Daoy (cell line): ENCODE results near the gene LDLRAD1. TPM values are rescaled to one million over a fixed set of nuclear protein-coding genes. Genes with fewer than 3 reads are reported as not detected.
"Not testable (repeated sequence)": the region's sequence is repeated elsewhere in the genome, so short reads cannot be mapped to it uniquely, and the experiment has no call there.

Experiments
- DNase-seq: peaks from one replicate; pipeline ENCODE4 v3.0.0-alpha.2; 2015; ENCODE audit warnings: low read depth
- total RNA-seq: library from RNA; depleted of rRNA; stranded (reverse); fragments of >200 nt; shearing (Covaris generic); gene quantifications from 2 replicates; pipeline ENCODE4 v1.2.3, GENCODE V29; 2014; rRNA removed

LDLRAD1 gene
- total RNA-seq = not detected in 2 replicates

DNA sequence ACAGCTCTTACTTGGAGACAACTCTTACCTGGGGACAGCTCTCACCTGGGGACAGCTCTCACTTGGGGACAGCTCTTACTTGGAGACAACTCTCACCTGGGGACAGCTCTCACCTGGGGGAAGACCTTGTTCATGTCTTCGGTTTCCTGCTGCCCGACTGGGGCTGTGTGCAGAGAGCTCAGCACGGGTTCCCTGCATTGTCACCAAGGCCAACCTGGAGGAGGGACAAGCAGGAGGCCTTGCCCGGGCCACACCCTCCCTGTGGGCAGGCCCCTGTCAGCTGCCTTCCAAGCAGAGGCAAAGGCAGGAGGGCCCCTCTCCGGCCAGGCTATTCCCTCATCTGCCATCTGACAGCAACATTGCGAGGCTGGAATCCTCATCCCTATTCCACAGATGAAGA, at the start of gene LDLRAD1:
Gene LDLRAD1 (minus strand): TSS at position 208 of the 400 bp plus-strand sequence. CDS start 74 bp downstream, at position 134.
- no peak for DNase-seq

DNA sequence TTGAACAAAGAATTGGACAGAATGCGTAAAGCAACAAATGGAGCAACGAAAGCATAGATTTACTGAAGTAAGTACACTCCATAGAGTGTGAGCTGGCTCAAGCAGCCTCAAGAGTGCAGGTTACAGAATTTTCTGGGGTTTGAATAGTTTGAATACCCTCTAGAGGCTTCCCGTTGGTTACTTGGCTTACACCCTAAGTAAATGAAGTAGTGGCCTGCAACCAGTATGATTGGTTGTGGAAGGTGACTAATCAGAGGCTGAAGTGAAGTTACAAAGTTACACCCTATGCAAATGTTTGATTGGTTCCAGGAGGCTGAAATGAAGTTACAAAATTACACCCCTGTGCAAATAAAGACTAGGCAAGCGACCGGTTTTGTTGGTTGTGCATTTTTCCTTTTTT, 46.3 kb upstream of the LDLRAD1 start:
- DNase-seq = no peak

DNA sequence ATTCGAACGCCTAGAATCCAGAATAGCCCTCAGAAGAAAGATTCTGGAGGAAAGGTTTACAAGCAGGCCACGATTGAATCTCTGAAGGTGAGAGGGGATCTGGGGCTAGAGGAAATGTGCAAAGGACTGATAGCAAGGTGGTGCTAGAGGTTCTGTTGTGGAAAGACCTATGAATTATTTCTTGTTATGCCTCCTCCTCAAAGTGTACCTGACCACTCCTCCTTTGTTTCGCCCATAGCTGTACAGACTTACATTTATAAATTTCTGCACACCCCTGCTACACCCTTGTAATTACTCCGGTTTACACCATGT, 36.4 kb upstream of the LDLRAD1 start:
- no peak for DNase-seq

DNA sequence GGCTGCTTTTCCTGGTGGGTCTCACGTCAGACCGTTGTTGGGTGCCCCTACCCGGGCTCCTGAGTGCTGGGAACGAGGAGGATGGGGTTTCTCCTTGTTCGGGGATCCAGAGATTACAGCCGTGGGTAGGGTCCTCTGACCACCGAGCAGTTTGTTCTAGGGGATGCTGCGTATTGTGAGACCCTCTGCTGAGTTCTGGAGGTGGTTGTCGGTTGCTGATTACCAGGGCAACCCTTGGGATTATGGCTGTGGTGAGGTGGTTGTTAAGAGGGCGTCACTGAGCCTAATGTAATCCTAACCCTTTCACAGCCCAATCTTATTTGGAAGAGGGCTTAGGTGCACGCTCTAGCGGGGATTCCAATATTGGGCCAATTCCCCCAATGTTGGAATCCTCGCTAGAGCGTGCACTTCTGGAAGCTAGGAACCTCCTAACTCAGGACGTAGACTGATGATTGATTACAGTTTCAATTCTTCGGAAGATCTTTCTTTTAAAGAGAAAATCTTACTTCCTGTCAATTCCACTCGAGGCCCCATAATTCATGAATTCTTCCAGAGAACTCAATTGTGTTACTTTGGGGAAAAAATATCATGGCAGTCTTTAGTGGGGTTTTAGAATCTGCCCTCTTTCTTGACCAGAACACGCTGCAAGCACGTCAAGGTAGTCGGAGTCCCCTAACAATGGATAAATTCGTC, 35.9 kb upstream of the LDLRAD1 start:
- peak; percentile 19 for DNase-seq

- peak; percentile 100 for DNase-seq
Observed at GRCh38 chr1:54052934-54053744, 35.2 kb upstream of the LDLRAD1 start, which contains the start of the genes TCEANC2 and TMEM59. Gene TCEANC2 (plus strand): TSS chr1:54053608. CDS start chr1:54054423, 815 bp downstream. Gene TMEM59 (minus strand): TSS chr1:54053204. CDS start chr1:54053188, 16 bp downstream.

GRCh38 chr1:54052431-54052933, 34.5 kb upstream of the LDLRAD1 start:
- DNase-seq = peak; percentile 52

- DNase-seq = peak; percentile 29
Observed at GRCh38 chr1:54051933-54052430, 34.0 kb upstream of the LDLRAD1 start.

DNA sequence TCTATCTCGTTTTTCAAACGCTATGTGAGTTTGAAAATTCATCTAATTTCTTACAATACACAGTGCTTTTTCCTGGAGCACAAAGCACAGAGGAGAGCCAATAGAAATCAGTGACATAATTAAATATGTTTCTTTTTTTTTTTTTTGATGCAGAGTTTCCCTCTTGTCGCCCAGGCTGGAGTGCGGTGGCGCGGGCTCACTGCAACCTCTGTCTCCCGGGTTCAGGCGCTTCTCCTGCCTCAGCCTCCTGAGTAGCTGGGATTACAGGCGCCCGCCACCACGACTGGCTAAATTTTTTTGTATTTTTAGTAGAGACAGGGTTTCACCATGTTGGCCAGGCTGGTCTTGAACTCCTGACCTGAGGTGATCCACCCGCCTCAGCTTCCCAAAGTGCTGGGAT, 32.4 kb upstream of the LDLRAD1 start:
- DNase-seq = not testable (repeated sequence)

DNA sequence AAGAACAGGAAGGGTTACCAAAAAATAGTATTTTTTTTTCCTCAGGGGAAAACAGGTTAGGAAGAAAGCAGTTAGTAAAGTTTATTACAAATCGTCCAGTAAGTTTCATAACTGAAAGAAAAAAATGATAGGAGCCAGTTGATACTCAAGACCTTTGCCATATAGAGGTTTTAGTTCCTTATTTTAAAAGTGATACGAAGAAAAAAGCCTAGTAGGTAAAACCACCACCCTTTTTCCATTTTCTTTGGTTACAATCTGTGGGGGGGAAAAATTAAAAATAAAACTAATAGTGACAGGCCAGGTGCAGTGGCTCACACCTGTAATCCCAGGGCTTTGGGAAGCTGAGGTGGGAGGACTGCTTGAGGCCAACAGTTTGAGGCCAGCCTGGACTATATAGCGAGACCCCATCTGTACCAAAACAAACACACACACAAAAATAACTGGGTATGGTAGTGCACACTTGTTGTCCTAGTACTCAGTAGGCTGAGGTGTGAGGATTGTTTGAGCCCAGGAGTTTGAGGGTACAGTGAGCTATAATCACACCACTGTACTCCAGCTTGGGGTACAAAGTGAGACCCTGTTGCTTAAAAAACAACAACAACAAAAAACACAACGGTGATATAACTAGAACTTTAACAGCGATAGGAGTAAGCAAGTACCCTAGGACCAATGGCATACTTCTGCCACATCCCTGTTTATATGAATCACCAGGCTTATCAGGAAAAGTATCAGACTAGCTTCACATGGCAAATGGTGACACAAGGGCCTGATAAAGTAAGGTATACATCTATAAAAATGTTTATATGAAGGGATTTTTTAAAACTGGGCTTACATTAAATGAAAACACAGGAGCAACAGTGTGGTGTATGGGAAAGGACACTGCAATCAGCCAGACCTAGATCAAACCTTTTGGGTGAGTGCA, 29.7 kb upstream of the LDLRAD1 start:
- no peak for DNase-seq

DNA sequence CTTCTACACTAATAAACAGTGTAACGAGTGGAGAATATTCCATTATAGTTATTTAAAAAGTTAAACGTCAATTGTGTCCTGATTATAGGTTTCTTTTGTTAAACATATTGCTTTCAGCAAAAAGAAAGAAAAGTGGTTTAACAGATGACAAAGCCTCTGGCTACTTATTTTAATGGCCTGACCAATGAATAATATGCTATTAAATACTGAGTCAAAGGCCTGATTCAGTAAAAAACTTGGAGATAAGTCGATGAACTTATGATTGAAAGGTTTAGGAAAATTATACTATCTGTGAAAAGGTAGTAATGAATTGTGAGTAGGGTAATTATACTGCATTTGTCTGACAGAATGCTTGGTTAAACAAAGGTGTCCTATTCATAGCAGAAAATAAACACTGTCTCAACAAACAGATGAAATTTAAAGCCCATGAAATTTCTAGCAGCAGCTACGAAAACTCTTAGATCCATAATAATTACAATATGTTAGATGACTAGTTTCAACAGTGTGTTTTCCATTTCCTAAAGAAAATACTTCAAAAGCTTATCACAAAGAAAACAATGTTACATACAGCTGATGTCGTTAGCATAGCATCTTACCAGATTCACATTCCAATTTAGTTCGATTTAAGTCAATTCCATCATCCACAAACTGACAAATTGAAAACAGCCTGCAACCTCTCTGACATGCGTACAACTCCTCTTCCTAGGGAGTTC, 28.8 kb upstream of the LDLRAD1 start:
- DNase-seq = no peak

DNA sequence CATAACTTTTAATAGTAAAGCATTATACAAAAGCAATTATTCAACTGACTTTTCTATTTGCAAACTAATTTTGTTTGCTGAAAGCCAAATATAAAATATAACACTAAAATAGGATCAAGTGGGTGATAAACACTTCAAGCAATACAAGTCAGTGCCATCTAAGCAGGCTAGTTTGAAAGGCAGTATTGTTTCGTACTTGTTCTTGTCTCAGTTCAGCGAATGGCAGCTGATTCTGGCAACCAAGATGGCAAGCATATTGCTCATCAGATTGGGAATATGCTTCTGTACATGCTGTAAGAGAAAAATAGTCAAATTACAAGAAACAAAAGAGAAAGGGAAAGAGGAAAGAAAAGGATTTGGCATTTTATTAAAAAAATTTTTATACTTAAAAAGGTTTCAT, 27.5 kb upstream of the LDLRAD1 start:
- DNase-seq = no peak

DNA sequence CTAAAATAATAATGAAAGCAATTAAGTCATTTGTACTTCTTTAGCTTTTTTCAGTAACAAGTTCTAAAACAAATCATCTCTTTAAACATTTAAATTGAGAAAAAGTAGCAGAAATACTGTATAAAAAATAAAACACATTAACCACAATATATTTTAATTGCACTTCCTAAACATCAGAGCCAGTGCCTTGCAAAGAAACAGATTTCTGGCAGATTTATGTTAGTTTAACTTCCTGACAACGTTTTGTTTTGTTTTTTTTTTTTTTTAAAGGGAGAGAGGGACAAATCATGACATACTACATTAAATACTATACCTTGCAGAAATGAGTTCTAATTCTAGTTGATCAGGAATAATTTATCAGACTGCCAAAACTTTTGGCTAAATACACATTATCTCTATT, 23.8 kb upstream of the LDLRAD1 start:
- no peak for DNase-seq

DNA sequence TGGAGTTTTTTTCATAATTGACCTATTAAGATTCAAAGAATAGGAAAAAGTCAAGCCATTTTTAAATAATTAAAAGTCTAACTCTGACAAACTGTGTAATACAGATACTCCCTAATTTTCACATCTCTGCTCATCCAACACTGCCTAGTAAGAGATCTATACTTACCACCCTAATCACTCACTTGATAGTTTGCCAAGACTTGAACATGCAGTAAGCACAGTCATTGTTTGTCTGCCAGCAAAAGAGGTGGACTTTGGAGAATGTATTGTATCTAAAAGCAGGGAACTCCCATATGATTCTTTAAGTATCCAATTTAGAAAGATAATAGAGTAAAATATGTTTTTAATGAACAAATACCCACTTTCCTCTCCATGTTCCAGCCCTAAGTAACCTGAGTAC, 19.5 kb upstream of the LDLRAD1 start:
- DNase-seq = no peak

DNA sequence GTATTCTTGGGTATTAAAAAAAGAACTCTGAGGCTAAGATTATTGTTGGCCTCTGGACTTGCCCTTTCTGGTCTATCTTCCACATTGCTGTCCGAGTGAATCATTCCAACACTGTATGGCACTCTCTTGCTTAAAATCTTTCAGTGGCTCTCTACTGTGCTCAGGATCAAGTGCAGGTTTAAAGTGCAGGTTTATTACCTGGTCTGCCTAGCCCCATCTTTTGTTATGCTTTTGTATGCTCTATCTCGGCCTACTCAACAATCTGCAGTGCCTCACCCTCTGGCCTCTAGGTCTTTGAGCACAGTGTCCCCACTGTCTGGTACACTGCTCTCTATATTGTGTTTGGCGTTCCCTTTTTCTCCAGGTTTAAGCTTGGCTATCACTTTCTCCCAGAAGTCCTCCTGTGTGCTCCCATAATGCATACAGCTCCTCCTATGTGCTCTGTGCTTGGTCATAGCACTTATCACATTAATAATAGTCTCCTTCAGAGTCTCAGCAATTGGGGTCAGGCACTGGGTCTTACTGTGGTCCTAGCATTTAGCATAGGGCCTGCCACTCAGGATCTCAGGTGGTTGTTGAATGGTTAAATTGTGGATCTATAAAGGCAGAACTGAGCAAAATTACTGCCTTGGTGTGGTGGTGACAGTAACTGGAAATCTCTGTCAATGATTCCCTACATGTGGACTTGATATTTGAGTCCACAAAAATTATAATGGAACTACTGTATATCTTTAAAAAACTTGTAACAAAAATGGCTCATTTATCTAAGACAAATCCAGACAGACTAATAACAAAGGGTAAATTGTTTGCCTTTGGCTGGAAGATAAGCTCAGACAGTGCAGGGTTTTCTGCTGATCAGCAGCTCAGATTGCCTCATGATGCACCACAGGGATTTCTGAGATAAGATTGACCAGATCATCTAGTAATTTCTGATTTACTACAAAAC, 10.6 kb upstream of the LDLRAD1 start:
- no peak for DNase-seq

GRCh38 chr1:54027848-54028247, 9.9 kb upstream of the LDLRAD1 start:
- no peak for DNase-seq

DNA sequence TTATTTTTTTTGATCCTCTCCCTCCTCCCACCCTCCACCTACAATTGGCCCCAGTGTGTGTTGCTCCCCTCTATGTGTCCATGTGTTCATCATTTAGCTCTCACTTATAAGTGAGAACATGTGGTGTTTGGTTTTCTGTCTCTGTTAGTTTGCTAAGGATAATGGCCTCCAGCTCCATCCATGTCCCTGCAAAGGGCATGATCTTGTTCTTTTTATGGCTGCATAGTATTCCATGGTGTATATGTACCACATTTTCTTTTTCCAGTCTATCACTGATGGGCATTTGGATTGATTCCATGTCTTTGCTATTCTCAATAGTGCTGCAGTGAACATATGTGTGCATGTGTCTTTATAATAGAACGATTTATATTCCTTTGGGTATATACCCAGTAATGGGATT, 6.8 kb upstream of the LDLRAD1 start:
- not testable (repeated sequence) for DNase-seq

DNA sequence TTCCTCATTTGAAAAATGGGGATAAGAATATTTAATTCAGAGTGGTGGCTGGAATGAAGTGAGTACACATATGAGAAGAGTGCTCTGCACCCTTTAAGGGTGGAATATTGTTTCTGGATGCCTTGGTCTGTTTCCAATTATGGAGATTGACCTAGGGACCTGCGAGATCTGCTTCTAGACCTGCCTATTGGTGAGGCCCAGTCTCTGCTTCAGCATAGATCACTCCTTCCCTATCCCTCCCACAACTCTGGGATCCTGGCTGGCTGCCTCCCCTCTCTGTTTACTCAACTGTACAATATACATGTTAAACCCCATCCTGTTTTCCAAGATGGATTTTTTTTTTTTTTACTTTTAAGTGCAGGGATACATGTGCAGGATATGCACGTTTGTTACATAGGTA, 6.4 kb upstream of the LDLRAD1 start:
- DNase-seq = no peak

DNA sequence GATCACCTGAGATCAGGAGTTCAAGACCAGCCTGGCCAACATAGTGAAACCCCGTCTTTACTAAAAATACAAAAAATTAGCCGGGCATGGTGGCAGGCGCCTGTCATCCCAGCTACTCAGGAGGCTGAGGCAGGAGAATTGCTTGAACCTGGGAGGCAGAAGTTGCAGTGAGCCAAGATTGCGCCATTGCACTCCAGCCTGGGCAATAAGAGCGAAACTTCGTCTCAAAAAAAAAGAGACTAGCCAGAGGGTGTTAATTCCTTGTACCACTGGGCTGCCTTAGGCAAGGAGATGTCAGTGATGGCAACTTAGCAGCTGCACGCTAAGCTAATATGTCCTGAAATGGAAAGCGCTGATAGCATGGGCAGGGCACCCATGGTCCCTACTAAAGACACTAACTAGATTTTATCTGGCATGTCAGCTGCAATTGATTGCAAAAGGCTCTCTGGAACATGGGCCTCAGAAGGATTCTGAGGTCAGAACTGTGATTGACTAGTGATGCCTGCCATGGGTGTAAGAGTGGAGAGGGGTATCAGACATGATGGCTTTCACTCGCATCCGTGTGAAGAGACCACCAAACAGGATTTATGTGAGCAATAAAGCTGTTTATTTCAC, 1.7 kb upstream of the LDLRAD1 start:
- not testable (repeated sequence) for DNase-seq

DNA sequence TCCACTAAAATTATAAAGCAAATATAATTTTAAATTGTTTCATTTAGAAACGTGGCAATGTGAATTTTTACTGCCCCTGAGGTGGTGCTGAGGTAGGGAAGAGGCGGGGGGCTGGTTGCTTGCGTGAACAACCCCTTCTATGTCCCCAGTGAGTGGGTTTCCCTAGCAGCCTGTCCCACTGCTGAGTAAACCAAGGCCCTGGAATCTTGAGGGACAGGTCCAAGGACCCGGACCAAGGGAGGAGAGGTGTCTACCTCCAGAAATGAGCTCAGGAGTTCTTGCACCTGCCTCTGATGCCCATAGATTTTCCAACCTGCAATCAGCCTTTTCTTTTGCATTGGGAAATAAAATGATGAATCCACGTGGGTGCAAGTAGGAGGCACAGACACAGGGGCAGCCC, 649 bp upstream of the LDLRAD1 start:
- DNase-seq = no peak
